Osteoblast (primary cell): ENCODE measurements around the gene PLEKHG4. TPM values are rescaled to one million over a fixed set of nuclear protein-coding genes. Genes with fewer than 3 reads are reported as not detected.

Experiments used
- DNase-seq: peaks from one replicate; pipeline ENCODE4 v3.0.0; 2011; ENCODE audit warnings: low spot score, mixed read lengths; ENCODE audit not compliant: insufficient read length; ENCODE audit errors: missing footprints
- H2AFZ ChIP-seq: 2 replicates; pipeline ENCODE4 v1.6.0; 2011; ENCODE audit warnings: mild to moderate bottlenecking, low read length
- H3K27ac ChIP-seq: 2 replicates; pipeline ENCODE4 v1.5.1; 2011; ENCODE audit warnings: mild to moderate bottlenecking, low read depth, low read length, moderate library complexity
- H3K27me3 ChIP-seq: 2 replicates; pipeline ENCODE4 v1.6.0; 2012; ENCODE audit warnings: mild to moderate bottlenecking, control low read depth, inconsistent platforms, low read length, moderate library complexity; ENCODE audit not compliant: insufficient read depth
- H3K36me3 ChIP-seq: 2 replicates; pipeline ENCODE4 v1.5.1; 2011; ENCODE audit warnings: mild to moderate bottlenecking, low read length, control low read depth, moderate library complexity; ENCODE audit not compliant: insufficient read depth
- H3K4me1 ChIP-seq: 2 replicates; pipeline ENCODE4 v1.5.1; 2011; ENCODE audit warnings: mild to moderate bottlenecking, low read length, control low read depth, moderate library complexity; ENCODE audit not compliant: insufficient read depth
- H3K4me2 ChIP-seq: 2 replicates; pipeline ENCODE4 v1.6.0; 2011; ENCODE audit warnings: mild to moderate bottlenecking, low read length; ENCODE audit not compliant: insufficient read depth
- H3K4me3 ChIP-seq: fragments of 200-600 bp; sonication (generic); 3 replicates; pipeline ENCODE4 v1.5.1; 2012; ENCODE audit warnings: mild to moderate bottlenecking, low read length, inconsistent platforms; ENCODE audit not compliant: insufficient read depth
- H3K79me2 ChIP-seq: 2 replicates; pipeline ENCODE4 v1.6.0; 2012; ENCODE audit warnings: mild to moderate bottlenecking, low read length, control low read depth, inconsistent platforms; ENCODE audit not compliant: insufficient read depth
- H3K9me3 ChIP-seq: 2 replicates; pipeline ENCODE4 v1.5.1; 2011; ENCODE audit warnings: low read depth, low read length, control low read depth
- H4K20me1 ChIP-seq: 2 replicates; pipeline ENCODE4 v1.6.0; 2012; ENCODE audit warnings: mild to moderate bottlenecking, low read length, control low read depth; ENCODE audit not compliant: insufficient read depth
- CTCF ChIP-seq: IDR thresholded peaks from 2 replicates; pipeline ENCODE4 v1.5.1; 2011; ENCODE audit warnings: mild to moderate bottlenecking, low read depth, low read length, moderate library complexity; ENCODE audit errors: extremely low read depth
- total RNA-seq: library from RNA; depleted of rRNA; stranded (reverse); fragments of >200 nt; gene quantifications from 2 replicates; pipeline ENCODE4 v1.2.3, GENCODE V29; 2012

PLEKHG4 gene
- total RNA-seq, 1 donor = 41.6 TPM

- no peaks in the 10 kb centered on the region for H3K79me2 ChIP-seq
- H3K4me1 ChIP-seq = peaks cover 5% of the 10 kb centered on the region
- no peak overlapping the region for H3K4me3 ChIP-seq
- H4K20me1 ChIP-seq = no peaks in the 10 kb centered on the region
- H2AFZ ChIP-seq = no peak overlapping the region
- no peaks in the 10 kb centered on the region for H3K27me3 ChIP-seq
- no peak overlapping the region for H3K4me2 ChIP-seq
- no peak for TF ChIP-seq CTCF
- DNase-seq = peak; percentile 59
- no peak overlapping the region for H3K27ac ChIP-seq
- H3K36me3 ChIP-seq = no peaks in the 10 kb centered on the region
- H3K9me3 ChIP-seq = no peaks in the 10 kb centered on the region
Measured at GRCh38 chr16:67305216-67306071, 26.1 kb downstream of the PLEKHG4 start.

- Histone ChIP-seq H4K20me1 (no peaks in the 10 kb centered on the region), H3K27ac (peak overlapping the region; percentile 76), H3K4me1 (peaks cover 19% of the 10 kb centered on the region), H2AFZ (peak overlapping the region; percentile 7), H3K79me2 (no peaks in the 10 kb centered on the region), H3K36me3 (no peaks in the 10 kb centered on the region), H3K9me3 (no peaks in the 10 kb centered on the region), H3K27me3 (no peaks in the 10 kb centered on the region), H3K4me3 (no peak overlapping the region), H3K4me2 (no peak overlapping the region)
- peak; percentile 31 for DNase-seq
- no peak for TF ChIP-seq CTCF
Measured at GRCh38 chr16:67310561-67310960, 31.2 kb downstream of the PLEKHG4 start.

- no peak for TF ChIP-seq CTCF
- Histone ChIP-seq H3K27ac (peak overlapping the region; percentile 89), H3K9me3 (no peaks in the 10 kb centered on the region), H3K4me2 (peak overlapping the region; percentile 46), H3K4me1 (peaks cover 19% of the 10 kb centered on the region), H3K79me2 (no peaks in the 10 kb centered on the region), H3K36me3 (no peaks in the 10 kb centered on the region), H4K20me1 (no peaks in the 10 kb centered on the region), H3K4me3 (no peak overlapping the region), H2AFZ (no peak overlapping the region), H3K27me3 (no peaks in the 10 kb centered on the region)
- peak; percentile 96 for DNase-seq
Measured at GRCh38 chr16:67311607-67312488, 32.5 kb downstream of the PLEKHG4 start.

GRCh38 chr16:67312719-67313118 lies 33.4 kb downstream of the PLEKHG4 start:
- DNase-seq = peak; percentile 26
- H3K4me3 ChIP-seq = no peak overlapping the region
- peak overlapping the region; percentile 60 for H2AFZ ChIP-seq
- peaks cover 19% of the 10 kb centered on the region for H3K4me1 ChIP-seq
- H3K27me3 ChIP-seq = no peaks in the 10 kb centered on the region
- H3K79me2 ChIP-seq = no peaks in the 10 kb centered on the region
- no peaks in the 10 kb centered on the region for H3K36me3 ChIP-seq
- H3K27ac ChIP-seq = peak overlapping the region; percentile 89
- TF ChIP-seq CTCF = no peak
- no peaks in the 10 kb centered on the region for H3K9me3 ChIP-seq
- H4K20me1 ChIP-seq = no peaks in the 10 kb centered on the region
- no peak overlapping the region for H3K4me2 ChIP-seq
